HG02884 (cell line): Measurements from ENCODE around the gene C1orf21.
"Not testable (repeated sequence)": the region's sequence is repeated elsewhere in the genome, so short reads cannot be mapped to it uniquely, and the experiment has no call there.

Experiments used
- ATAC-seq: cut with Tn5 transposase; IDR thresholded peaks from one replicate; pipeline ENCODE4 v1.9.1; 2021; ENCODE audit warnings: mild to moderate bottlenecking, moderate library complexity; ENCODE audit not compliant: unreplicated experiment

Gene C1orf21

GRCh38 chr1:184593597-184593996 is 206.8 kb downstream of the C1orf21 start:
- no peak for ATAC-seq

- ATAC-seq, result no peak
Measured at GRCh38 chr1:184595596-184595995, 208.8 kb downstream of the C1orf21 start.

GRCh38 chr1:184596950-184597645 is 210.3 kb downstream of the C1orf21 start:
- ATAC-seq, result no peak

GRCh38 chr1:184597650-184598357 is 211.0 kb downstream of the C1orf21 start:
- no peak for ATAC-seq

GRCh38 chr1:184598403-184599193 is 211.8 kb downstream of the C1orf21 start:
- ATAC-seq, result no peak

GRCh38 chr1:184604152-184604900 is 217.5 kb downstream of the C1orf21 start:
- no peak for ATAC-seq

GRCh38 chr1:184605941-184606340 is 219.1 kb downstream of the C1orf21 start:
- ATAC-seq, result no peak

GRCh38 chr1:184606786-184607185 is 220.0 kb downstream of the C1orf21 start:
- no peak for ATAC-seq

GRCh38 chr1:184608581-184608980 is 221.8 kb downstream of the C1orf21 start:
- no peak for ATAC-seq

- no peak for ATAC-seq
Measured at GRCh38 chr1:184608990-184609389, 222.2 kb downstream of the C1orf21 start.

GRCh38 chr1:184610876-184611595 is 224.2 kb downstream of the C1orf21 start:
- ATAC-seq, result no peak

- not testable (repeated sequence) for ATAC-seq
Measured at GRCh38 chr1:184612229-184612628, 225.4 kb downstream of the C1orf21 start.

- no peak for ATAC-seq
Measured at GRCh38 chr1:184614667-184615066, 227.8 kb downstream of the C1orf21 start.

- no peak for ATAC-seq
Measured at GRCh38 chr1:184615301-184615700, 228.5 kb downstream of the C1orf21 start.

GRCh38 chr1:184616504-184616903 is 229.7 kb downstream of the C1orf21 start:
- no peak for ATAC-seq

- ATAC-seq, result no peak
Measured at GRCh38 chr1:184617433-184618029, 230.7 kb downstream of the C1orf21 start.

GRCh38 chr1:184618851-184619250 is 232.0 kb downstream of the C1orf21 start:
- ATAC-seq, result no peak

GRCh38 chr1:184620469-184620868 is 233.6 kb downstream of the C1orf21 start:
- no peak for ATAC-seq

- no peak for ATAC-seq
Measured at GRCh38 chr1:184621260-184621659, 234.4 kb downstream of the C1orf21 start.
